ENCODE results near the gene LMBR1. TPM values are rescaled to one million over a fixed set of nuclear protein-coding genes. Genes with fewer than 3 reads are reported as not detected.
"Not testable (repeated sequence)": the region's sequence is repeated elsewhere in the genome, so short reads cannot be mapped to it uniquely, and the experiment has no call there.

LMBR1 gene
- polyA plus RNA-seq, 5 donors, result 45.7 to 68.3 (median 63.6) TPM

DNA sequence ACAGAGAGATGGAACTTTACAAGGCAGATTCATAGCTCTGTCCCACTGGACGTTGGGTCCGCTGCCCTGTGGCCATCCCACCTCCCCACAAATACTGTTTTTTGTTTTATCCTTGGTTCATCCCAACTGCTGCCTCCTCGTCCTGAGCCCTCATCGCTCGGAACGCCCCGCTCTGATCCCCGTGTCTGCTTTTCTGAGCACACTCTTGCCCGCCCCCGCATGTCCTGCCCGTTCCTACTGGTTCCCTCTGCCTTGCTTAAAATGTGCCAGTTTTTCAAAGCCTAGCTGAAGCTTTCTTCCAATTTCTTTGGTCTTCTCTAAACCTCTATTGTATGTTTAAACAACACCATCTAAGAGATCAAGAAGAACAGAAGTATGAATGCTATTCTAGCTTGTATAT is 233.0 kb downstream of the LMBR1 start:
- no peak for DNase-seq

DNA sequence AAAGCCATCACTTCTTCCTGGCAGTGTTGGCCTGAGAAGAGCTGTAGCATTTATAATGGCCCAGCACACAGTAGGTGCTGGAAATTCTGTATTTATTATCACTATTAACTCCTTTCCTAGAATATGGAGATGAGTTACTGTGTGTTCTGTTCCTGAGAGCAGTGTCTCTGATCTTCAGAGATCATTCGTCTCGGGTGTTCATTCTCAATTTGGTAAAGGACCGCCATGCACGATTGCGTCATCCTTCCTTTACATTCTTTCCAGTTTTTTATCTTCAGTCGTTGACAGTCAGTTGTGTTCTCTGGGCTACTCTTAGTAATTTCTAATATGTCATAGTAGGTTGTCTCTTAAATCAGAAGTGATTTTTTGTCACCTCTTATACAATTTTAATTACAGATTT is 233.8 kb downstream of the LMBR1 start:
- no peak for DNase-seq

DNA sequence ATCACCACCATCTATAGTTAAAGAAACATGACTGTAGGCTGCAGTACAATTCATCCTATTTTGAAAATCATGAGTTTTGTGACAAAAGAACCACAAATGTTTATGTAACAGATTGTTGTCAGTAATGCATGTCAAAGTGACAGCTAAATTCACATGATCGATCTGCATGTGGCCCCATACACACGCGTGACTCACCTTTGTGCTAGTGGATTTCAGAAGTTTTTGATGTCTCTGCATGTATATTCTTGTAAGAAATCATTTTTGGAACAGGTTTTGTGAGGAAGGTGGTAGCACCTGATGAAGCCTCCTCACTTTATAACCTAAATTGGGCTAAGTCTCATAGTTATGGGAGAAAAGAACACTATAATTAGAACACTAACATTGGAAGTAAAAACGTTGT is 235.3 kb downstream of the LMBR1 start:
- no peak for DNase-seq

DNA sequence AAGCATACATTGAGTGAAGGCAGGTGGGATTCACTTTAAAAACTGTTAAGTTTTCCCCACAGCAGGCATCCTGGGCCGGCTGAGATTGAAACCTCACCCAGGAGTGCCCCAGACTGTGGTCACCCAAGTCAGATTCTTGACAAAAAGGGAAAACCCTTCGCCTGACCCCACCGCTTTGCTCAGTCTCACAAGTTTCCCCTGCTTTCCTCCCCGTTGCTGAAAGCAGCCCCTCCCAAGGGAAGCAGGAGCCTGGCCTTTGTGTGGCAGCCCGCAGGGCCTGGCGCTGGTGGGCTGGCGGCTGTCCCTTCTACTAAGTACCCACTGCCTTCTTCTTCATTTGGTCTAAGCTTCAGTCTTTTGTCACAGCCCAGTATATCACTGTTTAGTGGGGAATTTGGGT is 236.4 kb downstream of the LMBR1 start:
- DNase-seq, result no peak

DNA sequence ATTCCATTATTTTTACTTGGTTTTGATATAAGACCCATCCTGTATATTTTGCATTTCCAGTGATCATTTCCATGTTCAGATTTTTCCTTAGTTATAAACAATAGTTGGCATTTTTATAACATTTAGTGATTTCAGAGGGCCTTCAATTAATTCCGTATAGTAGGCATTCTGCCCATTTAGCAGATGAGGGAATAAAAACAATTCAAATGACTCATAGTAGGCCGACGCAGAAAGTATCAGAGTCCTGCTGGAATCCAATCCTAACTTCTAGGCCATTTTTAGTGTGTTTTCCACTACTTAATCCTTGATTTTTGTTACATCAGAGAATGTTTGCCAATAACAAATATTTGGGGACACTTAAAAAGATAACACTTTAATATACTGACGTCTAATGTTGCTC is 237.0 kb downstream of the LMBR1 start:
- no peak for DNase-seq

DNA sequence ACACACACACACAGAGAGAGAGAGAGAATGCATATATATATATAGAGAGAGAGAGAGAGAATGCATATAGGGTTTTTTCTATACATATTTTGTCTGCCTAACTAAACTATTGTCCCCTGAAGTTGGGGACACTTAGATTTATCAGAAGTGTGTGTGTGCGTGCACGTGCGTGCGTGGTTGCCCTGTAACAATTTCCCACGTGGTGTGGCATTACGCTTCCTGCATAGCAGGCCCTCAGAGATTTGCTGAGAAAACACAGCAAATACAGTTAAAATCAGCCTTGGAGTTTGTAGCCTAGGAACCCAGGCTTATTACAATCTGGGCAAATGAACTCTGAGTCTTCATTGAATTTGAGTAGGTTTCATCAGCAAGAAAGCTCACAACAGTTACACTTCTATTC is 237.7 kb downstream of the LMBR1 start:
- DNase-seq, result no peak

DNA sequence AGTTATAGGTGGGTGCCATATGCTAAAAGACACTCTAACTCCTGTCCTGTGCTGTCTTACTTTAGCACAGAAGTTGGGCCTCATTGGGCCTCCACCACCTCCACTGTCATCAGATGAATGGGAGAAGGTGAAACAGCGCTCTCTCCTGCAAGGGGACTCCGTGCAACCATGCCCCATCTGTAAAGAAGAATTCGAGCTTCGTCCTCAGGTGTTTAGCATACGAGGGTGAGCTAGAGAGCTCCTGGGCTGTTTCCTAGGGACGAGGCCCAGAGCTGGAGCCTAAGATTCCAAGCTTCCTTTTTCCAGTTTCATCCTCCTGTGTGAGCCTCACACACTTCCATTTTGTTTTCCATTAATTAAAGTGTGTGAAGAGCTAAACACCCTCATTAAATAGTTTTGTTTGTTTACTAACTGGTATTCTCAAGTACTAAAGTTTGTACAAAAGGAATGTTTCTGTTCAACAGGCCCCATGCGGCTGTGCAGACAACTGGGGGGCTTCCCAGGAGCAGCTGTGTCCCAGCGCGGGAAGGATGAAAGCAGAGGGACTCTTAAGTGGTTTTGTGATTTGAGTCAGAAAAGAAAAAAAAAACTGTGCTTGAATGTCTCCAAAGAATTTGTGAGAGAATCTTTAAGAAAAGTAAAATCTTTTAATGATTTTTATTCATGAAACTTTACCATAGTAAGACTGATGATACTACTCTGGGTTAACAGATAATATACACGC is 238.3 kb downstream of the LMBR1 start:
- DNase-seq, result no peak

DNA sequence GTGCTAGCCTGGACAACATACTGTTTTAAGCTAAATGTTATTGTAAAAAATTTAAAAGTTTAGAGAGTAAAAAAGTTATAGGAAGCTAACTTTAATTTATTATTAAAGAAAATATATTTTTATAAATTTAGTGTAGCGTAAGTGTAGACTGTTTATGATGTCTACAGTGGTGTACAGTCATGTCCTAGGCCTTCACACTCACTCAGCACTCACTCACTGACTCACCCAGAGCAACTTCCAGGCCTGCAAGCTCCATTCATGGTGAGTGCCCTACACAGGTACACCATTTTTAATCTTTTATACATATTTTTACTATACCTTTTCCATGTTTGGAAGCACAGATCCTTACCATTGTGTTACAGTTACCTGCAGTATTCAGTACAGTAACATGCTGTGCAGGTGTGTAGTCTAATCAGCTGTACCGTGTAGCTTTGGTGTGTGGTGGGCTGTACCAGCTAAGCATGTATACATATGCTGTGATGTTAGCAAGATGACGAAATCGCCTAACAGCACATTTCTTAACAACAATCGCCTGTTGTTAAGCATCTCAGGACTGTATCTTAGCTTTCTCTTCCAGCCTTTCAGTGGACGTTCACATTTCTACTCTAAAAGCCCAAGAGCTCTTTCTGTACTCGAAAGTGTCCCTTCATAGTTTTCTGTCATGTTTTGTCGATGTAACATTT is 240.0 kb downstream of the LMBR1 start:
- no peak for DNase-seq

DNA sequence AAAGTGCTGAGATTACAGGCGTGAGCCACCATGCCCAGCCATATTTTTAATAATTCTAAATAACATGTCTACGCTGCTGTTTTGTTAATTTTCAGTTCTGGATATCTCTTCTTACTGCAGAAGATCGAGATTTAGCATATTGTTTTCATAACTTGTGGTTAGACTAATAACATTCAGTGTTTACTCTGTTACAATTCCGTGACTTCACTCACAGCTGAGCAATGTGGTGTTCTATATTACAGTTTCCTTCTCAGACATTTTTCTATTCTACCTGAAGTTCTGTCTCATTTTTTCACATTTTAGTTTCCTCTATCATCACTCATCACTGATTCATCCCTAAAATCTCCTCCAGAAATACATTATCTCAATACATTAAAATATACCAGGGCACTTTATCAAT is 241.5 kb downstream of the LMBR1 start:
- no peak for DNase-seq

DNA sequence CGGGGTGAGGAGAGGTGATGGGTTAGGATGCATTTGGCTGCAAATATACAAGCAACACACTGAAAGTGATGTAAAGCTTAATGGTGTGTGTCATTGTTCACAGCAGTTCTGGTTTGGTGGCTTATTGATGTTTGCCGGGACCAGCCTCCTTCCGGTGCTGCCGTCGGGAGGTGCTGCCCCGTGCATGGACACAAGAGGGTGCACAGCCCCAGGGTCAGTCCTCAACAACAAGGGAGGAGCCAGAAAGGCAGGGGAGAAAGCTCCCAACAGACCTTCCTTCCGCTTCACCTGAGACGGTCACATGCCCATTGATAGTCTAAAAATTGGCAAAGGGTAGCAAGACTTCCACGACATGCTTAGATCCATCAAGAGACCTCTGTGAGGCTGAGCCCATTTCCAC is 242.9 kb downstream of the LMBR1 start:
- no peak for DNase-seq

DNA sequence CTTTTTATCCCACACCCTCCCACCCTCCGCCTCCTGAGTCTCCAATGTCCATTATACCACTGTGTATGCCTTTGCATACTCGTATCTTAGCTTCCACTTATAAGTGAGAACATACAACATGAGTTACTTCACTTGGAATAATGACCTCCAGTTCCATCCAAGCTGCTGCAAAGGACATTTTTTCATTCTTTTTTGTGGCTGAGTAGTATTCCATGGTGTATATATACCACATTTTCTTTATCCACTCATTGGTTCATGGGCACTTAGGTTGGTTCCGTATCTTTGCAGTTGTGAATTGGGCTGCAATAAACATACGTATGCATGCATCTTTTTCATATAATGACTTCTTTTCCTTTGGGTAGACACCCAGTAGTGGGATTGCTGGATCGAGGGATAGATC is 245.7 kb downstream of the LMBR1 start:
- DNase-seq, result not testable (repeated sequence)

DNA sequence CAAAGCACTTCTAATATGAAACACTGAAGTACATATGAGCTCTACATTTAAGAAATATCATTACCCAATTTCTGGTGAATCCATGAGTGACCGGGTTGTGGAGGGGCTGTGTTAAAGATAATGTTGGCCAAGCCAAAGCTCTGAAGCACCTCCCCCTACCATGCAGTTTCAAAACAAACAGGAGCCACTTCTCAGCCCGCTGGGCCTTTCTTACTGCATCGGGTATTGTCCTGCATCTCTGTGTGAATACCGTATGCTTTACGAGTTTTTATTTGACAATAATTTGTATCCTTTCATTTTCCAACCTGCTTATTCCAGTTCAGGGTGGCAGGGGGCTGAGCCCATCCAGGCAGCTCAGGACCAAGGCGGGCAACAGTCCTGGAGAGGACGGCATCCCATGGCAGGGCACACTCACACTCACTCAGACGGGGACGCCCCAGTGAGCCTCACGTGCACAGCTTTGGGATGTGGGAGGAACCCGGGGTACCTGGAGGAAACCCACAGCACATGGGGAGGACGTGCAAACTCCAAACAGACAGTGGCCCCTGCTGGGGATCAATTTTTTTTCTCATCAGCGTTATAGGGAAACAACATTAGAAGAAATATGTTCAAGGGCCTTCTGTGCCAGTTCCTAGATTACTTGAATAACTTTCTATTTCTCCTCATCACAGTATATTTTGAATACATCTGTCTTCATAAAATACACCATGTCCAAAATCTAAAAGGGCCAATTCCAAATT is 250.5 kb downstream of the LMBR1 start:
- DNase-seq, result no peak

DNA sequence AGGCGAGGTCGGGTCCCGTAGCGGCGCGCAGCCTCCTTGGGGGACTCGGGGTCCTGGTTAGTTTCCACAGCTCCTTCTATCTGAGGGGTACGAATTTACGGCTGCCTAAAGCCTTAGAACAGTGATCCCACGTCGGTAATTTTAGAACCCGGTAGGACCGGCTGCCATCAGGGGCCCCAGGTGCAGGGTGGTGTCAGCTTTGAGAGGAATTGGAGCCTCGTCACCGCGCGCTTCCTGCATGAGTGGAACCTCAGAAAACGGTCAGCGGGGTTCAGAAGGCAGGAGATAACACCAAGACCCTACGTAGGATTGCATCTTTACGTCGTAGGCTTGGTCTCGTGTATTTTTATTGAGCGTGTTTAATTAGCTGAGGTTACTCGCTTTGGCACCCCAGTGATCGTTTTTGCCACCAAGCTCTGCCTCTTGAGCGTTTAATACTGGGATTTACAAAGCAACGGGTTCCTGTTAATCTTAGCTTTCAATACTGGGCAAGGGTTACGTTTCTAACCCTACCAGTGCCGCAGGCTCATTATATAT is 252.0 kb downstream of the LMBR1 start:
- no peak for DNase-seq

DNA sequence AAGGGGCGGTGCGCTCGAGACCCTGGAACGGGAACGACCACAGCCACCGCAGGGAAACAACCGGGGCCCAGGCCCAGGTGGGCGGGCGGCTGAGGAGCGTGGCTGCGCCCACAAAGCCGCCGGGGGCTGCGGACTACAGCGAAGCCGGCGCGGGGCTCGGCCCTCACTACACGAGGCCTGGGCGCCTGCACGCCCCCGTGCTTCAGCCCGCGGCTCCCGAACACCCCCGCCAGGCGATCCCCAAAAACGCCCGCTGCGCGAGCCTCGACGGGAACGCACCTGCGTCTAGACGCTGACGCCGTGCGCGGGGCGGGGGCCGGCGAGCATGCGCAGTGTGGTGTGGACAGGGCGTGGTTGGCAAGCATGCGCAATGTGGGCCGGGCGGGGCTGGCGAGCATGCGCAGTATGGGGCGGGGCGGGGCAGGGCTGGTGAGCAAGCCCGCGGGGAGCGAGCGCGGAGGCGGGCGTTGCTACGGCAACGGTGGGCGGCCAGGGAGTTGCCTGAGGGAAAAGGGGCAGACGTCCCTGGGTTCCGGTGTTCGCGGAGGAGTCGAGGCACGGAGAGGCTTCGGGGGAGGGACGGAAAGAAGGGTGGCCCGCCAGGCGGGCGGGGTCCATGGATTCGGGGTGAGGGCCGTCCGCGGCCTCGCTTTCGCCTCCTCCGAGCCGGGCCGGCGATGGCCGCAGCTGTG is 252.6 kb downstream of the LMBR1 start, which contains the start of gene RNF32:
RNF32 (plus strand) TSS at position 518 of the 692 bp plus-strand sequence. CDS start 3,104 bp downstream, outside the sequence.
- peak; percentile 94 to 95 for DNase-seq

DNA sequence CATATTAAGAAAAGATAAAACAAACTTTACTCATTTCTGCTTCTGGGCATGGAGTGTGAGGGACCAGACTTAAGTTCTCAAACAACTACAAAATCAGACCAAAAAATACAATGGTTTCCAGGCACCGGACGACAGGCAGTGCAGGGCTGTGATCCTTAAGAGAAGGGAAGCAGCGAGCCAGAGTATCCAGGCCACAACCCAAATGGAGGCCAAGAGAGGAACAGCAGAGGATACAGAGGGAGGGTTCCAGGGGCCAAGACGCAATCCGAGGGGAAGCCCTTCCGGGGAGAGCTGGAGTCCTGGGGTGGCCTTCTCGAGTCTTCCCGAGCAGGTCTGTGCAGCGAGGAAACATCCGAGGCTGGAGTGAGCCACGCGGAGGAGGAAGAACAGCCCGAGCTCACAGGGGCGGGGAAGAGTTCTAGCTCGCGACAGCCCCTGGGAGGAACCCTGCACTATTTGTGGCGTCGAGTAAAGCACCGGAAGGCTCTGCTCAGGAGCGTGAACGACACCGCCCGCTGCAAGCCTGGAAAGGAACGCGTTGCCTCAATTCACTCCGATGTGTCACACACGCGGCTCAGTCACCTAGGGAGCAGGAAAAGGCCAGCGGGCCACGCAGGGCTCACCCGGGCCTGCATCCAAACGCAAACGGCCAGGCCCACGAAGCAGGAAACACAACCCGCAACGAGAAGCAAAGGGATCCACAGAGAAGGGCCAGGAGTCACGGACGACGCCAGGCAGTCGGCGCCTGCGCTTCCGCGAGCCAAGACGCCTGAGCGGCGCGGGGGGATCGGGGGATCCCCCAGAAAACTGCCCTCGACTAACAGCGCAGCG is 253.3 kb downstream of the LMBR1 start:
- no peak for DNase-seq

DNA sequence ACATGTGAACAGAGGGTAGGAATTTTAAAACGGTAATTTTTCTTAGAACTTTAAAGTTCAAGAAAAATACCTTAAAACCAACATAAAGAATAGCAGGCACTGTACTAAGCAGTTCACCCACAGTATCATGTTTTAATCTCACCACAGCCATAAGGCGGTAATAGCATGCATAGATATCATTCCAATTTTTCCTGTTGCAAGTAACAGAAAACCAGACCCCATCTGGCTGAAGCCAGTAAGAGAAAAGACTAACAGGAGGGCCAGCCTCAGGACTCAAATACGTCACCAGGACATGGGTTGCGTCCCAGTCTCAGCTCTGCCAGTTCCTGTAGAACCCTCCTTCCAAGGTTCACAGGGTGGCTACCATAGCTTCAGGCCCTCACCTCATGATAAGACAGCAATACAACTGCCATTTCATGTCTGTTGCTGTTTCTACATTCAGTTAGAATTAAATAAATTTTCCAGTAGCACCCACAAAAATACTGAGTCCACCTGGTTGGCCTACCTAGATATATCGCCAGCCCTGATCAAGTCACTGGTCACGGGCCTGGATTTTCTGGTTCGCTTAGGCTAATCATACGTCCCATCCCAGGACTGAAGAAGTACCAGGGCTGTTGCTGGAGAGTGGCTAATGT is 254.4 kb downstream of the LMBR1 start:
- no peak for DNase-seq

DNA sequence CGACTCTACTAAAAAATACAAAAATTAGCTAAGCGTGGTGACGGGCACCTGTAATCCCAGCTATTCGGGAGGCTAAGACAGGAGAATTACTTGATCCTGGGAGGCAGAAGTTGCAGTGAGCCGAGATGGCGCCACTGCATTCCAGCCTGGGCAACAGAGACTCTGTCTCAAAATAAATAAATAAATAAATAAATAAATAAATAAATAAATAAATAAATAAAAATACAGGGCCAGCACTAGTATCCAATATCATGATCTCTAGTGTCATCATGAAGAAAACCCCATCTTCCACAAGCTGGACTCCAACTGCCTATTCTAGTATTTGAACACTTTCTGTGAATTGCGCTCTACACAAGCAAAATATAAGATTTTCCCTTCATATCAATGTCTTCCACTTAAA is 255.9 kb downstream of the LMBR1 start:
- not testable (repeated sequence) for DNase-seq

DNA sequence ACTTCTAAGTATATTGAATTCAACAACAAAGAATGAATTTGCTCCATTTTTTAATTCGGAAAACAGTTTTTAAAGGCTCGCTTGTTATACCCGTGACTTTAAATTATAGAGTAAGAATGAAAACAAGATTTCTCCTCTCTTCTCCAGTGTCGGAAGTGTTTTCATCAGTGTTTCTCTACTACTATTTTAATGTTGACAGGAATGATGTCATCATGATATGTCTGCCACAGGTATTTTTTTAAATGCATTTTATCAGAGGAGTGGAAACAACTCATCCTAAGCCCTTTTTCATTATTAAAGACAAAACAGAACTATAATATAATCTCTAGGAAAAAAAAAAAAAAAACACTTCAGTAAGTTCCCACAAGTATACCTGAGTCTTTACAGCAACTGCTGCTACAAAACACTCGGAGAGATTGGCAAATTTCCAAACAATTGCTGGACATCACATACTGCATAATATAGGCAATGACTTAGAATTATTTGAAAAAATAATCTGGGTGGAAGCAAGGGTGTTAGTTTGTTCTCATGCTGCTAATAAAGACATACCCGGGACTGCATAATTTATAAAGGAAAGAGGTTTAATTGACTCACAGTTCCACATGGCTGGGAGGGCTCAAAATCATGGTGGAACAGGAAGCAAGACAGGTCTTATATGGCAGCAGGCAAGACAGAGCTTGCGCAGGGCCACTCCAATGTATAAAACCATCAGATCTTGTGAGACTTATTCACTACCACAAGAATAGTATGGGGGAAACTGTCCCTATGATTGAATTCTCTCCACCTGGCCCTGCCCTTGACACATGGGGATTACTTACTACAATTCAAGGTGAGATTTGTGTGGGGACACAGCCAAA is 257.2 kb downstream of the LMBR1 start:
- DNase-seq, result no peak

DNA sequence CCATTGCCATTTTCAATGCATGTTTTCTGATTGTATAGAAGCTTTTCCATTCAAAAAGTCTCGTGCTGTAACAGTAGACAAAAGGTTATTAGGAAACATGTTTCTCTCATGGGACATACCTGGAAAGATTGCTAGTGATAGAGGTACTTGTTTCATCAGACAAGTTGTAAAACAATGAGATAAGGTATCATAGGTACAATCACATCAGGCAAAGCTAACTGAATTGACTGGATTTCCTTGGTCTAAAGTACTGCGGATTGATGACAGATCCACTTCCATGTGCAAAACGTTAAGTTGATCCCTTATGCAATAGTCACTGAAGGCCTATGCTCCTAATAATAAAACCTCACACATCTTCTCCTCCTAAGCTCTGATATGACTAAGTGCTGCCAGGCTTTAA is 258.9 kb downstream of the LMBR1 start:
- no peak for DNase-seq
